ENCODE results near the gene CATSPERD.
"Not testable (repeated sequence)": the region's sequence is repeated elsewhere in the genome, so short reads cannot be mapped to it uniquely, and the experiment has no call there.

Gene CATSPERD

DNA sequence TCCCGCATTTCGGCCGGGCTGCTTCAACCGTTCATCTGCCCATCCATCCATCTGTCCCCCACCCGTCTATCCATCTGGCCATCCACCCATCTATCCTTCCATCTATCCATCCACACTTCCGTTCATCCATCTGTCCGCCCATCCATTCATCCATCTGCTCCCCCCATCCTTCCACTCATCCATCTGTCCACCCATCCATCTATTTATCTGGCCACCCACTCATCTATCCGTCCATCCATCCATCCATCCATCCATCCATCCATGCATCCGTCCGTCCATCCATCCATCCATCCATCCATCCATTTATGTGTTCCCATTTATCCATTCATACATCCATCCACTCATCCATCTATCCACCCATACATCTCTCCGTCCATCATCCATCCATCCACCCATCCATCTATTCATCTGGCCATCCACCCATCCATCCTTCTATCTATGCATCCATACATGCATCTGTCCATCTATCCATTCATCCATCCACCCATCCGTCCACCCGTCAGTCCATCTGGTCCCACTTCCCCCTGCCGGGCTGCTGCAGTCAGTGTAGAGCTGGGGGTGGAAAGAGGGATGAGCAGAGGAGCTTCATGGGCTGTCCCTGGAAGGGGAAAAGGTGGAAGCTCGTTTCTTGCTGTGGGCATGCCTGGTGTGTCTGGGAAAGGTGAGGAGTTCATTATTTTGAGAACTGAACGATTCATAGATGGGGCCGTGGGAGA is 38.9 kb upstream of the CATSPERD start:
- Mint-ChIP-seq H3K36me3 (no peaks in the 10 kb centered on the region), H3K27ac (peak overlapping the region; percentile 16), H3K27me3 (no peaks in the 10 kb centered on the region), H3K4me1 (peaks cover 30% of the 10 kb centered on the region), H3K9me3 (peaks cover 5% of the 10 kb centered on the region), H3K4me3 (peak overlapping the region; percentile 77)
- no peak for ATAC-seq

DNA sequence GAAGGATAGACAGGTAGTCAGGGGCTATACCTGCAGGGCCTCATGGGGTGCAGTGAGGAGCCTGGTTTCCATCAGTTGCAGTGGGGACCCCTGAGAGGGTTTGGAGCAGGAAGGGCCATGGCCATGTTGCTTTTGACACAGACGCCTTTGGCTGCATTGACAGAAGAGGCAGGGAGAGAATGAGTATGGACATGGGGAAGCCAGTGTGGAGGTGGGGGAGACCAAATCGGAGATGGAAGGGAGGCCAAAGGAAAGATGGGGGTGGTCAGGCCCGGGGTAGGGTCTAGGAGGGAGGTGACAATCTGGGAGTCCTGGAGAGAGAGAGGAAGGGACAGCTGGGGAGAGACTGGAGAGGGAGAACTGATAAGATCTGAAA is 38.3 kb upstream of the CATSPERD start:
- no peak for ATAC-seq
- peaks cover 31% of the 10 kb centered on the region for H3K4me1 Mint-ChIP-seq
- H3K27me3 Mint-ChIP-seq, result no peaks in the 10 kb centered on the region
- H3K27ac Mint-ChIP-seq, result peak overlapping the region; percentile 16
- H3K4me3 Mint-ChIP-seq, result peak overlapping the region; percentile 77
- H3K36me3 Mint-ChIP-seq, result no peaks in the 10 kb centered on the region
- H3K9me3 Mint-ChIP-seq, result peaks cover 5% of the 10 kb centered on the region

DNA sequence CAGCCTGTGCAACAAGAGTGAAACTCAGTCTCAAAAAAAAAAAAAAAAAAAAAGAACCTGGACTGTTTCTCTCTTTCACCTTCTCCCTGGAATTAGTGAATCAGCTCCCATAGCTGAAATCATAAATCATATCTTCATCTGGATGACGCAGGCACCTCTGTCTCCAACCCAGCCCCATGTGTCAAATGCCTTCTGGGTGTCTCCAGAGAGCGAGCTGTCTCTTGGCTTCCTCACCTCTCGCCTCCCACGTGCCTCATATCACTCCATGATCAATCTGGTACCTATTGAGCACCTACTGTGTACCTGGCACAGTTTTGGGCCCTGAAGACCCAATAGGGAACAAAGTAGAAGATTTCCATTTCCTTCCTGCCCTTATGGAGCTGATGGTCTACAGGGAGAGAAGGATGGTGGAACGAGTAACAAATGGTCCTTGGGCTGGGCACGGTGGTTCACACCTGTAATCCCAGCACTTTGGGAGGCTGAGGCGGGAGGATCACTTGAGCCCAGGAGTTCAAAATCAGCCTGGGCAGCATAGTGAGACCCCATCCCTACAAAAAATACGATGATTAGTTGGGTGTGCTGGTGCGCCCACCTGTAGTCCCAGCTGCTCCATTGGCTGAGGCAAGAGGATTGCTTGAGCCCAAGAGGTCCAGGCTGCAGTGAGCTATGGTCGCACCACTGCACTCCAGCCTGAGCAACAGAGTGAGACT is 37.1 kb upstream of the CATSPERD start:
- no peak overlapping the region for H3K27ac Mint-ChIP-seq
- peaks cover 5% of the 10 kb centered on the region for H3K9me3 Mint-ChIP-seq

DNA sequence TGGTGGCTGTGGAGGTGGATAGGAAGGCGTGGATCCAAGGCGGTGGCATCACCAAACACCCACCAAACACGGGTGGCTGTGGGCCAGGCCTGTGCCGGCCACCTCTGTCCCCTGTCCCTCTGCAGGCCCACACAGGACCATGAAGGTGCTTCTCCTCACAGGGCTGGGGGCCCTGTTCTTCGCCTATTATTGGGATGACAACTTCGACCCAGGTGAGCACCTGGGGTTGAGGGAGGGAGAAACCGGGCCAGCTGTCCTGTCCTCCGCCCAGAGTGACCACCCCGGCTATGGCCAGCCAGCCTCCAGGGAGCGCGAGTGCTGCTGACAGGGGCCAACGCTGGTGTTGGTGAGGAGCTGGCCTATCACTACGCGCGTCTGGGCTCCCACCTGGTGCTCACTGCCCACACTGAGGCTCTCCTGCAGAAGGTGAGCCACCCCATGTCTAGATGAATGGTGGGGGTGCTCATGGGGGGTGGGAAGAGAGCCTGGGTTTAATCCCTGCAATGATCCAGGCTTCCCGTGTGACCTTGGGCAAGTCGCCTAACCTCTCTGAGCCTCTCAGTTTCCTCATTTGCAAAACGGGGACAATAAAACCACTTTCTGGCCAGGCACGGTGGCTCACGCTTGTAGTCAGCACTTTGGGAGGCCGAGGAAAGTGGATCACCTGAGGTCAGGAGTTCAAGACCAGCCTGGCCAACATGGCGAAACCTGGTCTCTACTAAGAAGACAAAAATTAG is 35.6 kb upstream of the CATSPERD start:
- Mint-ChIP-seq H3K36me3 (no peaks in the 10 kb centered on the region), H3K27me3 (no peaks in the 10 kb centered on the region), H3K9me3 (peaks cover 5% of the 10 kb centered on the region), H3K4me1 (peaks cover 27% of the 10 kb centered on the region), H3K27ac (no peak overlapping the region), H3K4me3 (no peak overlapping the region)
- no peak for ATAC-seq

More for the DNA sequence above, 37.1 kb upstream of the CATSPERD start:
- Mint-ChIP-seq H3K27me3 (no peaks in the 10 kb centered on the region), H3K36me3 (no peaks in the 10 kb centered on the region), H3K4me1 (peaks cover 31% of the 10 kb centered on the region), H3K4me3 (no peak overlapping the region)
- ATAC-seq, result no peak

DNA sequence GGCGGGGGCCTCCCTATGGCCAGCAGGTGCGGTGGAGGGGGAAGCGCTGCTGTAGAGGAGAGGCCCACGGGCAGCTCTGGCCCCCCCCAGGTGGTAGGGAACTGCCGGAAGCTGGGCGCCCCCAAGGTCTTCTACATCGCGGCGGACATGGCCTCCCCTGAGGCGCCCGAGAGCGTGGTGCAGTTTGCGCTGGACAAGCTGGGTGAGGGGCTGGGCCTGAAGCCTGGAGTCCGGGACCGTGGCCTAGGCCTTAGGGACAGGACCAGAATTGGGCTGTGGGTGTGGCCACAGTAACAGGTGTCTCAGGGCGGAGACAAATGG is 34.2 kb upstream of the CATSPERD start:
- Mint-ChIP-seq H3K27ac (peak overlapping the region; percentile 89), H3K9me3 (peaks cover 4% of the 10 kb centered on the region), H3K4me3 (peak overlapping the region; percentile 83), H3K36me3 (peaks cover 11% of the 10 kb centered on the region), H3K4me1 (peaks cover 38% of the 10 kb centered on the region), H3K27me3 (no peaks in the 10 kb centered on the region)
- no peak for ATAC-seq

DNA sequence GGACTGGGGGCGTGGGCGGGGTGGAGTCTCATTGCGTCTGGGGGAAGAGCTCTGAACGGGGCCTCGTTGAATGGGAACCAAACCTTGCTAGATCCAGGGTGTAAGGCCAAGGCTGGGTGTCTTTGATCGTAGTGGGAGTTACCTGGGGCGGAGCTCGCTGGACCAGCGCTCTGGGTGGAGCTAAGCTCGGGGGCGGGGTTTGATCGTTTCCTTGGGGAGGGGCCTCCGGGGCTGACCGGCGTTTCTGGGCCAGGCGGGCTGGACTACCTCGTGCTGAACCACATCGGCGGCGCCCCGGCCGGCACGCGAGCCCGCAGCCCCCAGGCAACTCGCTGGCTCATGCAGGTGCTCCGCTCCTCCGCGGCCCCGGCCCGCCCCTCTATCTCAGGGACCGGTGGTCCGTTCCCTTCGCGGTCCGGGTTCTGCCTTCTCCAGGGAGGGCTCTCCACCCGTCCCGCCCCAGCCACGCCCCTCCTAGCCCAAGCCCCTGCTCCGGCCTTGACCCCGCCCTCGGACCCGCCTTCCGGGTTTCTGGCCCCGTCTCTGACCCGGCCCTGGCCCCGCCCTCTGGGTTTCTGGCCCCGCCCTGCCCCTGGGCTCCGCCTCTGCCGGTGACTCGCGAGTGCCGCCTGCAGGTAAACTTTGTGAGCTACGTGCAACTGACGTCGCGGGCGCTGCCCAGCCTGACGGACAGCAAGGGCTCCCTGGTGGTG is 33.6 kb upstream of the CATSPERD start:
- ATAC-seq, result peak; percentile 84
- H3K4me3 Mint-ChIP-seq, result peak overlapping the region; percentile 83
- H3K36me3 Mint-ChIP-seq, result peaks cover 11% of the 10 kb centered on the region
- H3K4me1 Mint-ChIP-seq, result peaks cover 33% of the 10 kb centered on the region
- no peaks in the 10 kb centered on the region for H3K27me3 Mint-ChIP-seq
- H3K27ac Mint-ChIP-seq, result peak overlapping the region; percentile 89
- H3K9me3 Mint-ChIP-seq, result no peaks in the 10 kb centered on the region

DNA sequence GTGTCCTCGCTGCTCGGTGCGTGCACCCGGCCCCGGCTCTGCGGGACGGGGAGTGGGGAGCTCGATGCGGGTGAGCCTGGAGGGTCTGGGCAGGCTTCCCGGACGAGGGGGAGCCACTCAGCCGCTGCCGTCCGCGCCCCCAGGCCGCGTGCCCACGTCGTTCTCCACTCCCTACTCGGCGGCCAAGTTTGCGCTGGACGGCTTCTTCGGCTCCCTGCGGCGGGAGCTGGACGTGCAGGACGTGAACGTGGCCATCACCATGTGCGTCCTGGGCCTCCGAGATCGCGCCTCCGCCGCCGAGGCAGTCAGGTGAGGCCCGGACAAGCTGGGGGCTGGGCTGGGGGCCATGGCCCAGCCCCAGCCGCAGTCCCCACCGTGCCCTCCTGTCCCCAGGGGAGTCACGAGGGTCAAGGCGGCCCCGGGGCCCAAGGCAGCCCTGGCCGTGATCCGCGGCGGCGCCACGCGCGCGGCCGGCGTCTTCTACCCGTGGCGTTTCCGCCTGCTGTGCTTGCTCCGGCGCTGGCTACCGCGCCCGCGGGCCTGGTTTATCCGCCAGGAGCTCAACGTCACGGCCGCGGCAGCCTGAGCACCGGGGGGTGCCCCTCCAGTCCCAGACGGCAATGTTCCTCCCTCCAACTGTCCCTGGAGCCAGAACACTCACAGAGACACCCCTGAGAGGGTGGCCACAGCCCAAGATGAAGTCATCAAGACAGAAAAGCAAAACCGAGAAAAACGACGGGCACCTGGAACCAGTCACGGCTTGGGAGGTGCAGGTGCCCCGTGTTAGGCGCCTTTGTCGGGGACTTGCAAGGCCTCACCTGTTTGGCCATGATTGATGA is 32.9 kb upstream of the CATSPERD start:
- Mint-ChIP-seq H3K4me1 (peaks cover 31% of the 10 kb centered on the region), H3K4me3 (peak overlapping the region; percentile 83), H3K36me3 (peaks cover 16% of the 10 kb centered on the region), H3K9me3 (no peaks in the 10 kb centered on the region), H3K27ac (peak overlapping the region; percentile 89), H3K27me3 (no peaks in the 10 kb centered on the region)
- no peak for ATAC-seq

DNA sequence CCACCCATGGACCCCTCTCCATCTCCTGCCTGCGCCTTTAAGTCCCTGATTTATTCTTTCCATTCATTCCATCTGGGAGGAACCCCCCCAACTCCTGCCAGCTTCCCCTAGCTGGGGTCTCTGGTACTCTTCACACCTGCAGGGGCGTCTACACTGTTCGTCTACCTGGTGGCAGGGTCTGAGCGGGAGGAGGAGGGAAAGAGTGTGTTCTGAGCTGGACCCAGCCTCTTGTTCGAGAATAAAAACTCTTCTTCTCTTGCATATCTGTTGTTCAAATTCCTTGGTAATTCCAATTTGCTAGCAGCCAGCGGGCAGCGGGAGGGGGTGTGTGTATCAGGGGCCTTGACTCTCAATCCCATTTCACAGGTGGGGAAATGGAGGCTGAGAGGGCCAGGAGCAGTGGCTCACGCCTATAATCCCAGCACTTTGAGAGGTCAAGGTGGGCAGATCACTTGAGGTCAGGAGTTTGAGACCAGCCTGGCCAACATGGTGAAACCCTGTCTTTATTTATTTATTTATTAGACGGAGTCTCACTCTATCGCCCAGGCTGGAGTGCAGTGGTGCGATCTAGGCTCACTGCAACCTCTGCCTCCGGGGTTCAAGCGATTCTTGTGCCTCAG is 32.1 kb upstream of the CATSPERD start:
- Mint-ChIP-seq H3K27ac (peak overlapping the region; percentile 22), H3K36me3 (peaks cover 24% of the 10 kb centered on the region), H3K4me1 (peaks cover 39% of the 10 kb centered on the region), H3K4me3 (peak overlapping the region; percentile 67)
- not testable (repeated sequence) for H3K27me3 Mint-ChIP-seq, H3K9me3 Mint-ChIP-seq, ATAC-seq

DNA sequence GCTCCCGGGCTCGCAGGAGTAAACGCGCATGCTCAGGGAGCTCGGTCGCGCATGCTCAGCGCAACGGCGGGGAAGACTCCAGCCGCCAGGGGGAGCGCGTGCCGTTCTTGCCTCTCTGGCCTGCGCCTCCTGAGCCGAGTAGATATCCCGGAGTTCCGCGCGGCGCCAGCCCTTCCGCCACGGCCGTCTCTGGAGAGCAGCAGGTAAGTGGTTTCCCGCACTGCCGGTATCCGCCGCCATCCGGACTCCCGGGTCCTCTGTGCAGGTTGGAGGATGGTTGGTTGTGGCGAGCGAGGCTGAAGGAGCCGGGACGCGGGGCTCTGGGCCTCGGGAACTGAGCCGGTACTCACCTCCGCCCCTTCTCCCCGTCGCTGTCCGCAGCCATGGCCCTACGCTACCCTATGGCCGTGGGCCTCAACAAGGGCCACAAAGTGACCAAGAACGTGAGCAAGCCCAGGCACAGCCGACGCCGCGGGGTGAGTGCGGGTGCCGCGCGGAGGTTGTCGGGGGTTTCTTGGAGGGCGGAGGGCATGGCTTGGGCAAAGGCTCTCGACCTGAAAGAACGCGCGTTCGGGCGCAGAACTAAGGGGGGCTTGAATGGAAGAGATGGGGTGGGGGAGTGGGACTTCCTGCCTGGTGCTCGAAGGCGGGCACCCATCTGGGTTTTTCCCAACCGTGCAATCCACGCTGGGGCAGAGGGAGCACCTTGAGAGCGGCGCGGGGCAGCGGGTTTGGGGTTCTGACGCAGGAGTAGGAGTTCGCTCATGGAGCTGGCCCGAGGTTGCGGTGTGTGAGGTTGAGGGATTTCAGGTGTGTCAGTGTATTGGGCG is 30.1 kb upstream of the CATSPERD start, which contains the start of gene RPL36:
Gene RPL36 (plus strand): TSS at position 171 of the 830 bp plus-strand sequence. CDS start 213 bp downstream, at position 384.
- no peaks in the 10 kb centered on the region for H3K9me3 Mint-ChIP-seq
- peaks cover 54% of the 10 kb centered on the region for H3K4me1 Mint-ChIP-seq
- peak within 1 kb of the TSS; percentile 96 for H3K4me3 Mint-ChIP-seq
- H3K27me3 Mint-ChIP-seq, result no peaks in the 10 kb centered on the region
- ATAC-seq, result peak; percentile 75
- H3K27ac Mint-ChIP-seq, result peak within 1 kb of the TSS; percentile 97
- H3K36me3 Mint-ChIP-seq, result peaks cover 42% of the 10 kb centered on the region

DNA sequence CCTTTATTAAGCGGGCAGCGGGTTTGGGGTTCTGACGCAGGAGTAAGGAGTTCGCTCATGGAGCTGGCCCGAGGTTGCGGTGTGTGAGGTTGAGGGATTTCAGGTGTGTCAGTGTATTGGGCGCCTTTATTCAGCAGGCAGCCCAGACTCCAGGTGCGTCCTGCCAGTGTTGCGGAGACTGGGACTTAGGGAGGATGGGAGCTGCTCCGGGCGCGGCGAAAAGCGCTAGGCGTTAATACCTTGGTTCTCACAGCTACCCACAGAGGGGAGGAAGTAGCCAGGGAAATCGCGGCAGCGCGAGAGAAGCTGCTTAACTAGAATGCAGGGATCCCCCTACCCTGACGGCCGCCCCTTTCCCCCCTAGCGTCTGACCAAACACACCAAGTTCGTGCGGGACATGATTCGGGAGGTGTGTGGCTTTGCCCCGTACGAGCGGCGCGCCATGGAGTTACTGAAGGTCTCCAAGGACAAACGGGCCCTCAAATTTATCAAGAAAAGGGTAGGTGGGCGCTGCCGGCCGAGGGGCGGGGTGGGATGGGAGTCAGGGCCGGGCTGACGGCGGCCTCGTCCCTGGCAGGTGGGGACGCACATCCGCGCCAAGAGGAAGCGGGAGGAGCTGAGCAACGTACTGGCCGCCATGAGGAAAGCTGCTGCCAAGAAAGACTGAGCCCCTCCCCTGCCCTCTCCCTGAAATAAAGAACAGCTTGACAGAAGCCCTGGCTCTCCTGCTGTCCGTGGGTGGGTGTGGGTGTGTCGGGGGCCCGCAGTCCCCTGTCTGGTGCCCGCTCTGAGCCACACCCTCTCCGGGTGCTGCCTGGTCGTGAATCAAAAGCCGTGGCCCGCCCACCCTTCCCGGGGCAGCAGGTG is 29.2 kb upstream of the CATSPERD start:
- Mint-ChIP-seq H3K4me3 (peak overlapping the region; percentile 96), H3K9me3 (no peaks in the 10 kb centered on the region)
- no peak for ATAC-seq

DNA sequence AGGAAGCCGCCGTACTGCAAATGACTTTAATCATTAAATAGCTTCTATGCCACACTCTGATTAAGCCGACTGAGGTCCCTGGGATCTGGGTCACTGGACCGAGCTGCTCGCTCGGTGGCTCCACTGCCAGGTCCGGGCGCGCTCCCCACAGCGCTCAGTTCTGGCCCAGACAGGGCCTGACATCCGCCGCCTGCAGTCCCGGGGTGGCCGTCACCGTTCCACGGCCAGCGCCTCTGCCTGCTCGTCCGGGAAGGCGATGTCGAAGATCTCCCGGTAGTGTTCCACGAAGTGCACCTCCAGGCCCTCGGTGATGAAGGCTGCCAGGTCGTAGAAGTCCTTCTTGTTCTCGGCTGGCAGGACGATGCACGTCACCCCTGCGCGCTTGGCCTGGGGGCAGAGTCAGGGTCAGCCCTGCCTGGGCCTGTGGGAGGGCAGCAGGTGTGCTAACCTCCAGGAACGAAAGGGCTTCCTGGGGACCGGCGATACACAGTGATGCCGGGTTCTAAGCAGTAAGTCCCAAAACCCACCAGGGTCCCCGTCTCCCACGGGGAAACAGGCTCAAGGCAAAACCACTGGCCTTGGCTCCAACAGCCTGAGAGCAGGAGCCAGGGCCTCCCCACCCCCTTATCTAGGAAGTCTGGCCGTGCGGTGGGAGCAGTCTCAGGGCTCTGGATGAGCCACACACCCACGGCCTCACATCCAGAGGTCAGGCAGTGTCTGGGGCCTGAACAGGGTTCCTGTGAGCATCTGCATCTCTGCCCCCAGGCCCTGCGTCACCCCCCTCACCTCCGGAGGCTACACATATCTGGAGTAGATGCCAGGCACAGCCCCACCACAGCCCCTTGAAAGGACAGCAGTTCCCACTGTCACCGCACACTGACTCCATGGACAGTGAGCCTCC is 28.4 kb upstream of the CATSPERD start:
- peak overlapping the region; percentile 97 for H3K27ac Mint-ChIP-seq
- peaks cover 56% of the 10 kb centered on the region for H3K4me1 Mint-ChIP-seq
- peaks cover 47% of the 10 kb centered on the region for H3K36me3 Mint-ChIP-seq

More for the DNA sequence above, 29.2 kb upstream of the CATSPERD start:
- H3K27me3 Mint-ChIP-seq, result no peaks in the 10 kb centered on the region
- peak overlapping the region; percentile 97 for H3K27ac Mint-ChIP-seq
- peaks cover 55% of the 10 kb centered on the region for H3K4me1 Mint-ChIP-seq
- H3K36me3 Mint-ChIP-seq, result peaks cover 42% of the 10 kb centered on the region

DNA sequence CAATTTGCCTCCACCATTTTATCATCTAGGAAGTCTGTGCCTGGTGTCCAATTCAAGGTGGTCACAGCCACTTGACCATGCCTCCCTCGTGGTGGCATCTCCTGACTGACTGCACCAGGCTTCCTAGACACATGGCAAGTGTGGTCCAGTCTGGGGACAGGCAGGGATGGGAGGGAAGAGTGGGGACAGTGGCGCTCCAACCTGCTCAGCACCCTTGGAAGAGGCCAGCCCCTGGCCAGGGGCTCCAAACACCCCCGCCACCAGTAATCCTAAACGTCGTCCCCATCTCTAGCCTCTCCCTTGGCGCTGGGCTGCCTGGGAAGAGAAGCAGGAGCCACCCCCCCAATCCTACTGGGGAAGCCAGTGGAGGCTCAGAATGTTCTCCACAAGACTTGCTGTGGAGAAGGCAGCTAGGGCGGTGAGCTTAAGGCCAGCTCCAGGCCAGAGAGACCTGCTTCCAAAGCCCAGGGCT is 27.7 kb upstream of the CATSPERD start:
- H3K4me3 Mint-ChIP-seq, result peak overlapping the region; percentile 96
- no peak for ATAC-seq
- no peaks in the 10 kb centered on the region for H3K27me3 Mint-ChIP-seq
- no peaks in the 10 kb centered on the region for H3K9me3 Mint-ChIP-seq
- H3K4me1 Mint-ChIP-seq, result peaks cover 62% of the 10 kb centered on the region
- H3K36me3 Mint-ChIP-seq, result peaks cover 52% of the 10 kb centered on the region
- peak overlapping the region; percentile 97 for H3K27ac Mint-ChIP-seq

More for the DNA sequence above, 28.4 kb upstream of the CATSPERD start:
- H3K27me3 Mint-ChIP-seq, result no peaks in the 10 kb centered on the region
- H3K4me3 Mint-ChIP-seq, result peak overlapping the region; percentile 96
- no peak for ATAC-seq
- H3K9me3 Mint-ChIP-seq, result no peaks in the 10 kb centered on the region
